SKM-1 (cell line): ENCODE data around the gene DENND6B.
"Not testable (repeated sequence)": the region's sequence is repeated elsewhere in the genome, so short reads cannot be mapped to it uniquely, and the experiment has no call there.

Experiments used
- DNase-seq: peaks from one replicate; lab custom pipeline; 2025; ENCODE audit not compliant: unreplicated experiment; lab: John Stamatoyannopoulos, UW

DENND6B gene

GRCh38 chr22:50339945-50340879, 13.4 kb upstream of the DENND6B start:
- no peak for DNase-seq

GRCh38 chr22:50338860-50339462, 12.1 kb upstream of the DENND6B start:
- DNase-seq: no peak

GRCh38 chr22:50338042-50338573, 11.3 kb upstream of the DENND6B start:
- DNase-seq: no peak

GRCh38 chr22:50337262-50338041, 10.6 kb upstream of the DENND6B start:
- no peak for DNase-seq

GRCh38 chr22:50334433-50334832, 7.6 kb upstream of the DENND6B start:
- not testable (repeated sequence) for DNase-seq

- DNase-seq: no peak
These were observed 2.4 kb upstream of the DENND6B start for GRCh38 chr22:50329236-50329635.

GRCh38 chr22:50327711-50328019, 853 bp upstream of the DENND6B start:
- DNase-seq: no peak

- no peak for DNase-seq
These were observed 422 bp downstream of the DENND6B start for GRCh38 chr22:50326225-50326955.

GRCh38 chr22:50325444-50326224, 1.2 kb downstream of the DENND6B start:
- DNase-seq: no peak

GRCh38 chr22:50323900-50324299, 2.9 kb downstream of the DENND6B start:
- DNase-seq: no peak

- not testable (repeated sequence) for DNase-seq
These were observed 4.3 kb downstream of the DENND6B start for GRCh38 chr22:50322382-50323104.

GRCh38 chr22:50320671-50321325, 6.0 kb downstream of the DENND6B start:
- no peak for DNase-seq

GRCh38 chr22:50320116-50320515, 6.7 kb downstream of the DENND6B start:
- no peak for DNase-seq

GRCh38 chr22:50319503-50319951, 7.3 kb downstream of the DENND6B start:
- no peak for DNase-seq

- DNase-seq: no peak
These were observed 8.0 kb downstream of the DENND6B start for GRCh38 chr22:50318698-50319411.

GRCh38 chr22:50318356-50318697, 8.5 kb downstream of the DENND6B start:
- no peak for DNase-seq

GRCh38 chr22:50317674-50318073, 9.1 kb downstream of the DENND6B start:
- DNase-seq: no peak

GRCh38 chr22:50317178-50317577, 9.6 kb downstream of the DENND6B start:
- no peak for DNase-seq
